ENCODE data around the gene PIEZO2.

DNA sequence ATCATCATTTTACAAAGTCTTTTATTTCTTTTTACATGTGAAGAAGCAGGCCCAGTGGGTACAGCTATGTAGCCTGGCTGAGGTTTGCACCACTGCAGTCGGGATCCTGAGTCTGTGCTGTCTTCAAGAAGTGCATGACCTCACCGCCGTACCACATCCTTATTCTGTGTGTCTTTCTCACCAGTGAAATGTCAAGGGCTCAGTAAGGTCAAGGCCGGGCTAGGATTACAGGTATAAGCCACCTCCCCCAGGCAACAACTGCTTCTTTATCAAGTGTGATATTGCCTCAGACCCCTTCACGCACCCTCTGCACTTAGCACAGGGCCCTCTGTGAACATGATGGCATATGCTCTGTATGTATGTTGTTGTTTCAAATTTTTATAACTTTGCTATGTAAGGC lies 76.7 kb downstream of the PIEZO2 start:
- TF ChIP-seq ZFX (IDR thresholded peaks at IDR 0.05; ENCODE audit: borderline replicate concordance) = no peak
- TF ChIP-seq, protein P1, sequence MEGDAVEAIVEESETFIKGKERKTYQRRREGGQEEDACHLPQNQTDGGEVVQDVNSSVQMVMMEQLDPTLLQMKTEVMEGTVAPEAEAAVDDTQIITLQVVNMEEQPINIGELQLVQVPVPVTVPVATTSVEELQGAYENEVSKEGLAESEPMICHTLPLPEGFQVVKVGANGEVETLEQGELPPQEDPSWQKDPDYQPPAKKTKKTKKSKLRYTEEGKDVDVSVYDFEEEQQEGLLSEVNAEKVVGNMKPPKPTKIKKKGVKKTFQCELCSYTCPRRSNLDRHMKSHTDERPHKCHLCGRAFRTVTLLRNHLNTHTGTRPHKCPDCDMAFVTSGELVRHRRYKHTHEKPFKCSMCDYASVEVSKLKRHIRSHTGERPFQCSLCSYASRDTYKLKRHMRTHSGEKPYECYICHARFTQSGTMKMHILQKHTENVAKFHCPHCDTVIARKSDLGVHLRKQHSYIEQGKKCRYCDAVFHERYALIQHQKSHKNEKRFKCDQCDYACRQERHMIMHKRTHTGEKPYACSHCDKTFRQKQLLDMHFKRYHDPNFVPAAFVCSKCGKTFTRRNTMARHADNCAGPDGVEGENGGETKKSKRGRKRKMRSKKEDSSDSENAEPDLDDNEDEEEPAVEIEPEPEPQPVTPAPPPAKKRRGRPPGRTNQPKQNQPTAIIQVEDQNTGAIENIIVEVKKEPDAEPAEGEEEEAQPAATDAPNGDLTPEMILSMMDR (IDR thresholded peaks at IDR 0.05) = no peak
